MCF 10A (cell line): ENCODE data around the gene RPL22. TPM values are rescaled to one million over a fixed set of nuclear protein-coding genes. Genes with fewer than 3 reads are reported as not detected.

ENCODE experiments used
- BruUV-seq: library from RNA; stranded (reverse); fragments of 400-500 nt; replicated peaks from 2 replicates; lab custom pipeline; 2021; lab: Mats Ljungman, UMichigan
- CTCF ChIA-PET: fragments of 300-600 bp; sonication (Branson Sonifier 250); formaldehyde crosslinking; extraction: SDS; loops from one replicate; lab custom pipeline; 2021; ENCODE audit warnings: antibody characterized with exemption, inconsistent platforms; lab: Yijun Ruan, JAX
- POLR2A ChIA-PET: fragments of 300-600, 350-650 bp; sonication (Branson Sonifier 250); formaldehyde crosslinking; extraction: SDS; loops from one replicate; lab custom pipeline; 2020; ENCODE audit warnings: antibody characterized with exemption, inconsistent platforms; lab: Yijun Ruan, JAX
- DNase-seq: peaks from one replicate; pipeline ENCODE4 v3.0.0-alpha.2; 2018; ENCODE audit not compliant: unreplicated experiment
- H3K27ac Mint-ChIP-seq: one replicate; pipeline ENCODE4 v1.8.0; 2022; ENCODE audit warnings: mild to moderate bottlenecking, low read depth, mixed read lengths; ENCODE audit not compliant: unreplicated experiment
- H3K27me3 Mint-ChIP-seq: one replicate; pipeline ENCODE4 v1.8.0; 2022; ENCODE audit warnings: mixed read lengths; ENCODE audit not compliant: insufficient read depth, unreplicated experiment
- H3K36me3 Mint-ChIP-seq: one replicate; pipeline ENCODE4 v1.8.0; 2022; ENCODE audit warnings: mild to moderate bottlenecking, moderate library complexity, mixed read lengths; ENCODE audit not compliant: insufficient read depth, unreplicated experiment
- H3K4me1 Mint-ChIP-seq: one replicate; pipeline ENCODE4 v1.8.0; 2022; ENCODE audit warnings: mixed read lengths; ENCODE audit not compliant: insufficient read depth, unreplicated experiment
- H3K4me3 Mint-ChIP-seq: one replicate; pipeline ENCODE4 v1.8.0; 2022; ENCODE audit warnings: mild to moderate bottlenecking, moderate library complexity, mixed read lengths; ENCODE audit not compliant: unreplicated experiment
- H3K9me3 Mint-ChIP-seq: one replicate; pipeline ENCODE4 v1.8.0; 2022; ENCODE audit warnings: mixed read lengths; ENCODE audit not compliant: unreplicated experiment
- intact Hi-C: fragments of 100-400 bp; cut with micrococcal nuclease; formaldehyde crosslinking; loops from 2 replicates; pipeline ENCODE4 v1.14.1; 2022
- total RNA-seq: library from RNA; stranded (reverse); gene quantifications from 2 replicates; pipeline ENCODE4 v1.2.3, GENCODE V29; 2022
- TF ChIP-seq, protein P1 (sequence below): fragments of 200-600 bp; IDR thresholded peaks from one replicate; pipeline ENCODE4 v1.8.0; 2022; ENCODE audit warnings: antibody characterized with exemption, mild to moderate bottlenecking; ENCODE audit not compliant: unreplicated experiment

The RPL22 gene
- total RNA-seq, 1 experiment from 2014 or later: 477 TPM

DNA sequence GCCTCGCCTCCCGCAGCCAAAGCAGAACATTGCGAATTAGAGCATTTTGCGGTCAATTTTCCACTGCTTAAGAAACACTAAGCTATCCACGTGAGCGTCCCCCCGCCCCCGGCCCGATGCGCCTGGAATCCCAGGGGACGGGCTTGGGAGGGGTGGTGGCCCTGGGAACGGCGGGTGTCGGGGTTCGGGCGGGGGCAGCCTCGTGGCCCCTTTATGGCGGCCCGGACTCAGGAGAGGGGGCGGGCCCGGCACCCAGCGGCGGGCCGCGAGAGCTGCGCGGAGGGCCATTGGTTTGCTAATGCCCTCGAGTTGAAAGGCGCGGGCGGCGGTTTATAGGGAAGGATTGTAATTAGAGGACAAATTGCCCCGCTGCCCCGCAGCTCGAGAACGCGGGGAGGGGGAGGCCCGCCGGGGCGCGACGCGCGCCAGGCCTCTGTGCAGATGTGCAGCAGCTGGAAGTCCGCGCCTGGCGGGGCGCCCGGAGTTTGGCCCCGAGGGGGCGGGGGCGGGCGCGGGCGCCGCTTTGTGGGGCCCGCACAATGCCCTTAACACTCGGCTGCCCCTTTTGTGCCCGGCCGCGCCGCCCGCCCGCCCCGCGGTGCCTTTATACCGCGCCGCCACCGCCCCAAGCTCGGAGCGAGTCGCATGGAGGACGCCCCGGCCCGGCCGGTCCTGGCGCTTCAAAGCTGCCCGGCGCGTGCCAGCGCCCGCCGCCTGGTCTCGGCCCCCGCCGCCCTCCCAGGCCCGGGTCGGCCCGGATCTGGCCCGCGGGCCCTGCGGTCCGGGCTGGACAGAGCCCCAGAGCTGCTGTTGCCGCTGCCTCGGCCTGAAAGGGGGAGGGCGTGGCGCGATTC lies 42.7 kb upstream of the RPL22 start:
- Mint-ChIP-seq H3K9me3 (no peaks in the 10 kb centered on the region), H3K4me1 (peaks cover 5% of the 10 kb centered on the region), H3K4me3 (no peak overlapping the region), H3K27ac (no peak overlapping the region), H3K36me3 (no peaks in the 10 kb centered on the region), H3K27me3 (peaks cover 30% of the 10 kb centered on the region)
- POLR2A ChIA-PET: interaction anchor here (0.6 kb wide), 1 partner anchor 127 kb away, joined by 3 read pairs; no protein-coding TSS in a partner anchor
- intact Hi-C loops: no loop called here
- BruUV-seq: no TSS peak
- no peak for DNase-seq
- CTCF ChIA-PET: interaction anchor here (0.6 to 2.1 kb wide), 8 partner anchors 16 to 189 kb away, joined by 3 to 8 read pairs (median 4); no protein-coding TSS in a partner anchor
- TF ChIP-seq, protein P1, sequence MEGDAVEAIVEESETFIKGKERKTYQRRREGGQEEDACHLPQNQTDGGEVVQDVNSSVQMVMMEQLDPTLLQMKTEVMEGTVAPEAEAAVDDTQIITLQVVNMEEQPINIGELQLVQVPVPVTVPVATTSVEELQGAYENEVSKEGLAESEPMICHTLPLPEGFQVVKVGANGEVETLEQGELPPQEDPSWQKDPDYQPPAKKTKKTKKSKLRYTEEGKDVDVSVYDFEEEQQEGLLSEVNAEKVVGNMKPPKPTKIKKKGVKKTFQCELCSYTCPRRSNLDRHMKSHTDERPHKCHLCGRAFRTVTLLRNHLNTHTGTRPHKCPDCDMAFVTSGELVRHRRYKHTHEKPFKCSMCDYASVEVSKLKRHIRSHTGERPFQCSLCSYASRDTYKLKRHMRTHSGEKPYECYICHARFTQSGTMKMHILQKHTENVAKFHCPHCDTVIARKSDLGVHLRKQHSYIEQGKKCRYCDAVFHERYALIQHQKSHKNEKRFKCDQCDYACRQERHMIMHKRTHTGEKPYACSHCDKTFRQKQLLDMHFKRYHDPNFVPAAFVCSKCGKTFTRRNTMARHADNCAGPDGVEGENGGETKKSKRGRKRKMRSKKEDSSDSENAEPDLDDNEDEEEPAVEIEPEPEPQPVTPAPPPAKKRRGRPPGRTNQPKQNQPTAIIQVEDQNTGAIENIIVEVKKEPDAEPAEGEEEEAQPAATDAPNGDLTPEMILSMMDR: no peak

DNA sequence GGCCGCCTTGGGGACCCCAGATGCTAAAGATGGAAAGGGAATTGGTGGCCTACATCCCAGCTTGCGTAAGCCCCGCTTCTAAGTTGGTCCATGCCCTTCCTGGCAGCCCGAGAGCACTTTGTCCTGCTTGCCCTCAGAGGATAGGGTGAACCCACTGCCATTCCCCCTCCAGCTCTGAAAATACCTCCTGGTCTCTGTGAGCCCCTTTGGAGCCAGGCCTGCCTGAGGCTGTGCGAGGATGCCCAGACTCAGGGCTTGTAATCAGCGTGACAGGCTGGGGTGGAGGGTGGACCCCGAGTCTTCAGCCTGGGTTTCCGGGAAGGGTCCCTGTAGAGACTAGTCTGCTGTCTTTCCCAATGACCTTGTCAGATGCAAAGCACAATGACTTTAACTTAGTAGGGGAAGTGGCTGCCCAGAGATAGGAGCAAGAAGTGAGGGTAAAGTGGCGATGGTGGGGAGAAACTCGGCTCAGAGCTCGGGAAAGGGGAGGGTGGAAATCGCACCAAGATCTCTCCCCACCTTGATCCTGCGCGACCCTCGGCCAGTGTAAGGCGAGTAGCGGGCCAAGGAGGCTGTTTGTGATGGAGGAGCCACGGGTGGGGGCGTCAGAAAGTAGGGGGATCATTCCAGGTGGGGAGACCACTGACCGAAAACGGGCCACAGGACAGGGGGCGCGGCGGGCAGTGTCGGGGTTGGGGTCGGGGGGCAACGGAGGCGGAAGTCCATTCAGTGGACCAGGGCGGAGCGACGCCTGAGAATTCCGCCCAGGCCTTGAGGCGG lies 41.9 kb upstream of the RPL22 start:
- no peaks in the 10 kb centered on the region for H3K36me3 Mint-ChIP-seq
- intact Hi-C loops: no loop called here

DNA sequence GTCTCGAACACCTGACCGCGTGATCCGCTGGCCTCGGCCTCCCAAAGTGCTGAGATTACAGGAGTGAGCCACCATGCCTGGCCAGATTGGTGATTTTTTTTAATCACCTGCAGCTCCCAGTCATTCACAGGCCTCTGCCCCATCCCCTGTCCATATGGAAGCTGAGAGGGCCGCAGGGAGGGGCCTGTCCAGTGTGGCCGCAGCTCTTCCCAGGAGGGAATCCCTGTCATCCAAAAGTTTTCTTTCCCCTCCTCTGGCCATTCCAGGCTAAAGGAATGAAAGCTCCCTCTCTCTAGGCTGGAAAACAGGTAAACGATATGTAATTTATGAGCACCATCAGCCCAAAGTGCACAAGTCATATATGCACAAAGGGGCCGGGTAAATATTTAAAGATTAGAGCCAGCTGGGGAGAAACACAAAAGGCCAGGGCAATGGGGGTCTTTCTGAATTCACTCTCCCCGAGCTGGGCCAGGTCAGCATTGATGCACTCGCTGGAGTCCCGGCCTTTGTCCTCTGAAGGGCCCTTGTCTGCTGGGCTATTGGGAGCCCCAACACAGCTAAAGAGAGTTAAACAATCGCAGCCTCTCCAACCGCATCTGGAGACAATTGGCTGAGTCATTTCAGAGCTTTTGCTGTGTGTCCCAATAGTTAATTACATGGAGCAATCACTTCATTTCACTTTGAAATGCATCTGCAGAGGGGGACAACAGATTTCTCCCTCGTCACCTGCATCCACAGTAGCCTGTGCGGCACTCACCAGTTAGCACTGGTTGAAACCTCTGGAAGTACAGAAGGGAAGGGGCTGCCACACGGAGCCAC lies 40.8 kb upstream of the RPL22 start:
- no TSS peak for BruUV-seq
- intact Hi-C loops: no loop called here
- peaks cover 30% of the 10 kb centered on the region for H3K27me3 Mint-ChIP-seq

More for the DNA sequence above, 41.9 kb upstream of the RPL22 start:
- H3K9me3 Mint-ChIP-seq: no peaks in the 10 kb centered on the region
- H3K4me3 Mint-ChIP-seq: peak overlapping the region; percentile 23
- no peaks in the 10 kb centered on the region for H3K4me1 Mint-ChIP-seq
- H3K27ac Mint-ChIP-seq: no peak overlapping the region
- TF ChIP-seq, protein P1: no peak
- no peak for DNase-seq
- CTCF ChIA-PET: interaction anchor here (0.5 to 1.6 kb wide), 3 partner anchors 16 to 249 kb away, joined by 3 to 4 read pairs (median 3); no protein-coding TSS in a partner anchor
- H3K27me3 Mint-ChIP-seq: peaks cover 30% of the 10 kb centered on the region
- POLR2A ChIA-PET: interaction anchor here (0.6 kb wide), 1 partner anchor 128 kb away, joined by 3 read pairs; no protein-coding TSS in a partner anchor
- no TSS peak for BruUV-seq

More for the DNA sequence above, 40.8 kb upstream of the RPL22 start:
- POLR2A ChIA-PET: no interaction called here
- H3K9me3 Mint-ChIP-seq: no peaks in the 10 kb centered on the region
- TF ChIP-seq, protein P1: no peak
- no peaks in the 10 kb centered on the region for H3K36me3 Mint-ChIP-seq
- peak; percentile 50 for DNase-seq
- CTCF ChIA-PET: interaction anchor here (1.2 kb wide), 1 partner anchor 183 kb away, joined by 4 read pairs; no protein-coding TSS in a partner anchor
- no peak overlapping the region for H3K27ac Mint-ChIP-seq
- H3K4me1 Mint-ChIP-seq: no peaks in the 10 kb centered on the region
- no peak overlapping the region for H3K4me3 Mint-ChIP-seq
